ENCODE results near the gene LCMT1.
"Not testable (repeated sequence)": the region's sequence is repeated elsewhere in the genome, so short reads cannot be mapped to it uniquely, and the experiment has no call there.

Gene LCMT1

GRCh38 chr16:25109643-25110042 is 1.9 kb upstream of the LCMT1 start:
- DNase-seq = peak; percentile 27 to 68
- TF ChIP-seq POLR2A (IDR thresholded peaks at IDR 0.05; ENCODE audit: low read length) = no peak
- no peak for TF ChIP-seq GATA1 (IDR thresholded peaks at IDR 0.05; ENCODE audit: low read depth, low read length)

GRCh38 chr16:25110387-25110947 is 1.1 kb upstream of the LCMT1 start:
- no peak for TF ChIP-seq POLR2A (IDR thresholded peaks at IDR 0.05; ENCODE audit: low read length)
- no peak for TF ChIP-seq GATA1 (IDR thresholded peaks at IDR 0.05; ENCODE audit: low read depth, low read length)
- DNase-seq = peak; percentile 30 to 43

DNA sequence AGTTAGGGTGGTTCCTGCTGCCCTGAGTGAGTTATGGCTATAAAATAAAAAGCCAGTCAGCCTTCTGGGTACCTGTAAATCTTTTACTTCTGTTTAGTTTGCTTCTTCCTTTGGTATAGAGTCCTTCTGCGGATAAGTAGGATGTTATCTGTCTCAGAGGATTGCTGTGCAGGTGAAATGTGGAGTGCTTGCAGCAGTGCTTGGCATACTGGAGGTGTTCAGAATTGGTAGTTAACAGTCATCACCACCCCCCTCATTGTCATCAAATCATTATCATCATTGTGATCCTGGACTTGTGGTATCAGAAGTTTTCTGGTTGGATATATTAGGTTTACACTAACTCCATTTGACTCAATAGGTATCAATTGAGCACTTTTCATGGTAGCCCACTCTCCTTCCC is 2.6 kb downstream of the LCMT1 start:
- no peak for TF ChIP-seq GATA1 (IDR thresholded peaks at IDR 0.05; ENCODE audit: low read depth, low read length)
- no peak for TF ChIP-seq POLR2A (IDR thresholded peaks at IDR 0.05; ENCODE audit: low read length)

DNA sequence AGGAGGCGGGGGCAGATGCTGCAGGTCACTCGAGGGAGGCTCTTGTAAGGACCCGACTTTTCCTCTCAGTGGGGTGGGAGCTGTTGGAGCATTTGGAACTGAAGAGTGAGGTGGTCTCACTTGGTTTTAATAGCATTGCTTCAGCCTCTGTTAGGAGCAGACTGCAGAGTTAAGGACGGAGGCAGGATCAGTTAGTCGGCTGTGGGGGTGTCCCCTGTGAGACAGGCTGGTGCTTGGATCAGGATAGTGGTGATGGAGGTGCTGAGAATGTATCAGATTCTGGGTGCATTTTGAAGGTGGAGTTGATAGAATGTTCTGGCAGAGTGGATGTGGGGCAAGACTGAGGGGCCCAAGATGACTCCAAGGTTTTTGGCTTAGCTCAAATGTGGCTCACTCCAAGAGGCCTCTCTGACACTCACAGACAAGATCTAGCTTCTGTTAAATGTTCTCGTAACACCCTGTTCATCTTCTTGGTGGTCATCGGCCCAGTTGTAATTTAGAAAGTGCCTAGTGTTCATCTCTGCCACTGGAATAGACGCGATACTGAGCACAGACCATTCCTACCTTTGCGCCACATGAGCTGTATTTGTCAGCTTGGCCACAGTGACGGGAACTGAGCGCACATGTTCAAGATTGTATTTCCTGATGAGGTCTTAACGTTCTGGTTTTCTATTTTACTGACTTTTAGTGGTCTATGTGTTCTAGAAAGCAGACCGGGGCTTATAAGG is 7.5 kb downstream of the LCMT1 start:
- DNase-seq = no peak
- TF ChIP-seq GATA1 (IDR thresholded peaks at IDR 0.05; ENCODE audit: low read depth, low read length) = no peak
- no peak for TF ChIP-seq POLR2A (IDR thresholded peaks at IDR 0.05; ENCODE audit: low read length)

More for the DNA sequence above, 2.6 kb downstream of the LCMT1 start:
- DNase-seq = no peak

GRCh38 chr16:25121824-25122600 is 10.5 kb downstream of the LCMT1 start:
- TF ChIP-seq POLR2A (IDR thresholded peaks at IDR 0.05; ENCODE audit: low read length) (no peak), GATA1 (IDR thresholded peaks at IDR 0.05; ENCODE audit: low read depth, low read length) (no peak)
- DNase-seq = no peak

- TF ChIP-seq GATA1 (IDR thresholded peaks at IDR 0.05; ENCODE audit: low read depth, low read length) (no peak), POLR2A (IDR thresholded peaks at IDR 0.05; ENCODE audit: low read length) (no peak)
- no peak for DNase-seq
Measured at GRCh38 chr16:25124503-25124902, 13.0 kb downstream of the LCMT1 start.

- not testable (repeated sequence) for DNase-seq
Measured at GRCh38 chr16:25126086-25126666, 14.6 kb downstream of the LCMT1 start.

DNA sequence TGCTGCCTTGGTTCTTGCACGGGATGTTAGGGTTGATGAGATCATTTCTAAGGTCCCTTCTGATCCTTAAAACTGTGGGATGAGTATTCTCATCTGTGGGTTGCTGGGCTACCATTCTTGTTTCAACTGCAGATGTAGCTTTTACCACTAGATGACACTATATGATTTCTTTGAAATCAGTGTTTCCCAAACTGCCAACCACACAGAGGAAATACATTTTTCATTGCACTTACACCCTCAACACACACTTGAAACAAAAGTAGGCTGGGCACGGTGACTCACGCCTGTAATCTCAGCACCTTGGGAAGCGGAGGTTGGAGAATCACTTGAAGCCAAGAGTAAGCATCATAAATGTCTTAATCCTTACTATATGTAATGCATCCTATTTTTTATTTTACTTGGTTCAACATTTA is 15.3 kb downstream of the LCMT1 start:
- peak; percentile 19 to 31 for DNase-seq
- TF ChIP-seq GATA1 (IDR thresholded peaks at IDR 0.05; ENCODE audit: low read depth, low read length) (no peak), POLR2A (IDR thresholded peaks at IDR 0.05; ENCODE audit: low read length) (no peak)

DNA sequence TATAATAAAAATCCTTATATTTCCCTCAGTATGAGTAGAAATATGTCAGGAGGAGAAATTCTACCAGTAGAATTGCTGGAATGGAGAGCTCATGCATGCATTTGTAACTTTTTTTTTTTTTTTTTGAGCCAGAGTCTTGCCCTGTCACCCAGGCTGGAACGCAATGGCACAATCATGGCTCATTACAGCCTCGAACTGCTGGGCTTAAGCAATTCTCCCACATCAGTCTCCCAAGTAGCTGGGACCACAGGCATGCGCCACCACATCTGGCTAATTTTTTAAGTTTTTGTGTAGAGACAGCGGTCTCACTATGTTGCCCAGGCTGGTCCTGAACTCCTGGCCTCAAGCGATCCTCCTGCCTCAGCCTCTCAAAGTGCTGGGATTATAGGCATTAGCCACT is 21.2 kb downstream of the LCMT1 start:
- not testable (repeated sequence) for DNase-seq

DNA sequence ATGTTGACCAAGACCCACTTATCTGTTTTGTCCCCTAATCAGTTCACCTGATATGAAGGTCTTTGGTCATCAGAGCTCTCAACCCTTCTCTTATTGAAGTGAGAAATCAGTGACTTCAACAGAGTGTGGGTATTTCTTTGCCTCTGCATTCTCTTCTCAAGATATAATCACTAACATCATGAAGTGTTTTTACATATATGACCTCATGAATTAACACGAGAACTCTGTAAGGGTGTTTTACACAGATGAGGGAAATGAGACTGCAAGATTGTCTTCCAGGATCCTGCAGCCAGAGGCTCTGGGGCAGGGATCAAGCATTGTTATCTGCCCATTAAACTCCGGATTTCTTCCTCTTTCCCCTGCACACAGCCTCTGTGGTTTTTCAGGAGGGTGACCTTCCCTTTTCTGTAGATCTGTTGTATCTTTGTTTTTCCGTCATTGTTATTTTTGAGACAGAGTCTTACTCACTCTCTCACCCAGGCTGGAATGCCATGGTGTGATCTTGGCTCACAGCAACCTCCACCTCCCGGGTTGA is 22.7 kb downstream of the LCMT1 start:
- TF ChIP-seq POLR2A (IDR thresholded peaks at IDR 0.05; ENCODE audit: low read length) (no peak), GATA1 (IDR thresholded peaks at IDR 0.05; ENCODE audit: low read depth, low read length) (no peak)
- DNase-seq = no peak

DNA sequence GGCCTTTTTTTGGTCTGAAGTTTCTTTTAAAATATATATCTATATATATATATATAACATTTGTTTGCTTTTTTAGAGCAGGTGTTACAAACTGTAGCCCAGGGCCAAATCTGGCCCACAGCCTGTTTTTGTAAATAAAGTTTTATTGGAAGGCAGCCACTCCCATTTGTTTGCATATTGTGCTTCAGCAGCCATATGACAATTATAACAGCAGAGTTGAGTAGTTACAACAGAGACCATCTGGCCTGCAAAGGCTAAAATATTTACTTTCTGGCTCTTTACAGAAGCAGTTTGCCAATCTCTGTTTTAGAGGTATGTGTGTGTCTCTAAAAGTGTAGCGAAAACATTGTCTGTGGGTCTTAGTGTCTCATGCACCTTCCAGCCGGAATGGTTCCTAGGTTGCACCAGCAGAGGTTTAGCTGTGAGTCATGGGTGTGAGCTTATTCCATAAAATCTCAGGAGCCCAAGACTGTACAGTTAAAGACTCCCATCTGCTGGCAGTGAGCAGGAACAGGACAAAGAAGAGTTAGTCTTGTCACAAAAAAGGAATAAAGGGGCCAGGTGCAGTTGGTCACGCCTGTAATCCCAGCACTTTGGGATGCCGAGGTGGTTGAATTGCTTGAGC is 23.8 kb downstream of the LCMT1 start:
- TF ChIP-seq GATA1 (IDR thresholded peaks at IDR 0.05; ENCODE audit: low read depth, low read length) (no peak), POLR2A (IDR thresholded peaks at IDR 0.05; ENCODE audit: low read length) (no peak)
- DNase-seq = peak in 1 of 2 experiments; percentile 8

GRCh38 chr16:25138130-25138529 is 26.6 kb downstream of the LCMT1 start:
- DNase-seq = no peak
- TF ChIP-seq GATA1 (IDR thresholded peaks at IDR 0.05; ENCODE audit: low read depth, low read length) = no peak
- TF ChIP-seq POLR2A (IDR thresholded peaks at IDR 0.05; ENCODE audit: low read length) = no peak

DNA sequence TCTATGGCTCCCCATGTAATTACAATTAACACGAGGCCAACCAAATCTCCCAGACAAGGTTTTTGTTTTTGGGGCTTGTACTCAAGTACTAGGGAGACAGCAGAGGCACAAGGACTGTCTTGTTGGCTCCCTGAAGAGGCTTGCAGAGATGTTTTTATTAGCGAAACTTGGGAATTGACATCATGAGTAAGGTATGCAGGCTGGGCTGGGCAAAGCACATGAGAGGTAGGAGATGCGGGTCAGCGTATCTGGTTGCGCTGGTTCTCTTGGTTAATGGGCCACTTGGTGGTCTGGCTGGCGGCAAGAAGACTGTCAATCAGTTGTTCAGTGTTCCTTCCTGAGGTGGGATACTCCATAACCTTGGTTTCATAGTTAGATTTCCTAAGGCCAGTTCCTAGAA is 28.9 kb downstream of the LCMT1 start:
- no peak for DNase-seq
- no peak for TF ChIP-seq GATA1 (IDR thresholded peaks at IDR 0.05; ENCODE audit: low read depth, low read length)
- TF ChIP-seq POLR2A (IDR thresholded peaks at IDR 0.05; ENCODE audit: low read length) = no peak

DNA sequence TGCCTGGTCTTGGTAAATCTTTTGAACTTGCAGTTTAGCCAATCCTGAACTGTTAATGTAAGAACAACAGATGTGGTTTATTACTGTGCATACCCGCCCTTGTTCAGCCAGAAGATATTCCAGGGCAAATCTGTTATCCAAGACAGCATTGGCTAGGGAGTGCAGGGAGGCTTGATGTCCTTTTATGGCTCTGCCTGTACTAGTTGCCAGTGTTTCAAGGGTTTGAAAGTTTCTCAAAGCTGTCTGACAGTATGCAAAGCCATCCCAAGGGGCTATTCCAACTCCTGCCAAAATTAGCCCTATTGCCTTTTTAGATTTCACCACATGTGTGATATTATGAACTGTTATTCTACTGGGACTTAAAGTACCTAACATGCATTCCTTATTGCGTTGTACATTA is 30.1 kb downstream of the LCMT1 start:
- DNase-seq = no peak
- TF ChIP-seq POLR2A (IDR thresholded peaks at IDR 0.05; ENCODE audit: low read length) (no peak), GATA1 (IDR thresholded peaks at IDR 0.05; ENCODE audit: low read depth, low read length) (no peak)
